Retina (tissue), 1 donor: Measurements from ENCODE around the gene SAP30.

Experiments
- DNase-seq: peaks from one replicate; pipeline ENCODE4 v3.0.0-alpha.2; 2016

Gene SAP30

DNA sequence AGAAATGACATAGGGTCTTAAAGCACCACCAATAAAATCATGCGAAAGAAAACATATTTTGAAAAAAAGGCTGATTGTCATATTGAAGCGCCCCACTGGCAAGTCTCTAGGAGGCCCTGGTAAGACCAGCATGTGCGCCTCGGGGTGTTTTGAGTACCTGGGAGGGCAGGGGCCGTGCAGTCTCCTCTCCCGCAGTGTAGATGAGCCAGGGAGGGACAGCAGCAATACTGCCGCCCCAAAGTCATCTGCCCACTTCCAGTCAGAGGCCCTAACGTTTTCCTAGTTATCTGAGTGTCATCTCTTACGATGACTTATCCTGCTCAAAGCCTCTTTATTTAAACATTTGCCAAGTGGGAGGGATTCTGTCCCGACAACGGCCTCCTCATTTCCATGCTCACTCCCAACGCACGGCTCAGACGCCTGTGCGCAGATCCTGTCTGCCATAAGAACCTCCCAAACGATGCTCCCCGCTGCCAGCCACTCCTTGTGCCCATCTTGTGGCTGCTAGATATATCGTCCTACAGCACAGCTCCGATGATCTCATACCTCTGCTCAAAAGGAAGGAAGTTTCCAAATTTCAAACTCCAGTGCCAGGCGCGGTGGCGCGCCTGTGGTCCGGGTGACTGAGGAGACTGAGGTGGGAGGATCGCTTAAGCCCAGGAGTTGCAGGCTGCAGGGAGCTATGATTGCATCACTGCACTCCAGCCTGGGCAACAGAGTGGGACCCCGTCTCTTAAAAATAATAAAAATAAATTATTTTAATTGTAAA is 45.3 kb downstream of the SAP30 start:
- peak; percentile 23 for DNase-seq

DNA sequence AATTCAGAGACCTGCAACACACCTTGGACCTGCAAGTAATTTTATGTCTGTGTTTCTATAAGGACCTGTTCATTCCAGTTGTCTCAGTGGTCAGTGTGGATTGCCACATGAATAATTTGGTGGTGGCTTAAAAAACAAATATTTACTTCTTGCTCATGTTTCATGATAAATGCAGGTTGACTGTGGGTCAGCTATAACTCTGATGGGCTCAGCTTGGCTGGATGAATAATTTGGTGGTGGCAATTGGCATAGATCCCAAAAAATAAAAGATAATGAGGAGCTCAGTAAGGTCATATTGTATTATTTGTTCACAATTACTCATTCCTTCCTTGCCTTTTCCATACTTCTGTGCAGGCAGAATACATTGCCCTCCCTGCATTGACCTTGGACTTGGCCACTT is 47.1 kb downstream of the SAP30 start:
- no peak for DNase-seq

GRCh38 chr4:173418639-173419038 is 47.9 kb downstream of the SAP30 start:
- no peak for DNase-seq

- DNase-seq, result peak; percentile 36
These were observed 49.6 kb downstream of the SAP30 start for GRCh38 chr4:173420324-173420752.

DNA sequence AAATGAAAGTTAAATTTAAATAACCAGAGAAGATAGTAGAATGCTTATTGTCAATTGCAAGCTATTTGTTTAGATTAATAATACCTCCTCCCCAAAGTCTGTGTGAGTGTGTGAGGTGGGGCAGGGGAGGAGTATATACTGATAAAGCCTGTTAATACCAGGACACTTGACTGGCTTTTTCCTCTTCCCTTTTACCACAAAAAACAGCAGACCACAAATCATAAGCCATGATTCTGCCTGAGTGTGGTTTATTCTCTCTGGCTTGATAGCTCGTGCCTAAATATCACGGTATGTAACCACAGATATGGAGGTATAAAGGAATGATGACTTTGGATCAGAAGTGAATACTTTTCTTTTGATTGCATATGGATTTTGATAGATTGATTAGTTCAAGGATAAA is 50.0 kb downstream of the SAP30 start:
- no peak for DNase-seq

GRCh38 chr4:173424899-173425805 is 54.4 kb downstream of the SAP30 start:
- DNase-seq, result no peak

- DNase-seq, result no peak
These were observed 55.3 kb downstream of the SAP30 start for GRCh38 chr4:173426064-173426463.
